ENCODE results near the gene TOP1.
A peak's percentile ranks its signal among the peaks of the same experiment; 100 is the strongest.

DNA sequence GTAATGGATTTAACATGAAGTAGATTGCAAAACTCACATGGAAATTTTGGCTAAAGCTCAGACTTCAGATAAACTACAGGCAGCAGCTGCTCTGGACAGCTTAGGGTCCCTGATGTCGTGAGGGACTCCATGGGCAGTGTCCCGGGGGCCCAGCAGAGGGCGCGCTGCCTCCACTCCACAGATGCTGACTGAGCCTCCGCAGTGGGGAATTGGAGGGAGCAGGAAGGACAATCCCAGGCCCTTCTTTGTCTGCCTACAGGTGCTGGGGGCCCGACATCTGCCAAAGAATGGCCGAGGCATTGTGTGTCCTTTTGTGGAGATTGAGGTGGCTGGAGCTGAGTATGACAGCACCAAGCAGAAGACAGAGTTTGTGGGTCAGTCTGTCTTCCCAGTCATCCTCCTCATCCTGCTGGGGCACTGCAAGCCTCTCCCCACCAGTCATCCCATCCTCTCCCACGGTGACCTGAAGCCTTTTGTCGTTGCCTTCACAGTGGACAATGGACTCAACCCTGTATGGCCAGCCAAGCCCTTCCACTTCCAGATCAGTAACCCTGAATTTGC is 144.6 kb downstream of the TOP1 start:
- TF ChIP-seq, protein P1, sequence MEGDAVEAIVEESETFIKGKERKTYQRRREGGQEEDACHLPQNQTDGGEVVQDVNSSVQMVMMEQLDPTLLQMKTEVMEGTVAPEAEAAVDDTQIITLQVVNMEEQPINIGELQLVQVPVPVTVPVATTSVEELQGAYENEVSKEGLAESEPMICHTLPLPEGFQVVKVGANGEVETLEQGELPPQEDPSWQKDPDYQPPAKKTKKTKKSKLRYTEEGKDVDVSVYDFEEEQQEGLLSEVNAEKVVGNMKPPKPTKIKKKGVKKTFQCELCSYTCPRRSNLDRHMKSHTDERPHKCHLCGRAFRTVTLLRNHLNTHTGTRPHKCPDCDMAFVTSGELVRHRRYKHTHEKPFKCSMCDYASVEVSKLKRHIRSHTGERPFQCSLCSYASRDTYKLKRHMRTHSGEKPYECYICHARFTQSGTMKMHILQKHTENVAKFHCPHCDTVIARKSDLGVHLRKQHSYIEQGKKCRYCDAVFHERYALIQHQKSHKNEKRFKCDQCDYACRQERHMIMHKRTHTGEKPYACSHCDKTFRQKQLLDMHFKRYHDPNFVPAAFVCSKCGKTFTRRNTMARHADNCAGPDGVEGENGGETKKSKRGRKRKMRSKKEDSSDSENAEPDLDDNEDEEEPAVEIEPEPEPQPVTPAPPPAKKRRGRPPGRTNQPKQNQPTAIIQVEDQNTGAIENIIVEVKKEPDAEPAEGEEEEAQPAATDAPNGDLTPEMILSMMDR (IDR thresholded peaks at IDR 0.05 in 4 of 5, conservative IDR thresholded peaks at IDR 0.05 in 1 of 5): peak; percentile 96 to 98 (median 97)
- no peak for TF ChIP-seq POLR2A (IDR thresholded peaks at IDR 0.05)
